Kidney (tissue), 14 donors: Measurements from ENCODE around the gene ACOX3. TPM values are rescaled to one million over a fixed set of nuclear protein-coding genes. Genes with fewer than 3 reads are reported as not detected.
A peak's percentile ranks its signal among the peaks of the same experiment; 100 is the strongest.

Experiments
- DNase-seq, 5 donors: peaks; one replicate each; pipeline ENCODE4 v3.0.0-alpha.2; 2013 to 2020
- FAIRE-seq: peaks from 2 replicates; lab custom pipeline; 2012; peaks lifted over from hg19 to GRCh38; lab: Jason Lieb, UNC
- H3K27ac ChIP-seq, 2 donors: one replicate each; pipeline ENCODE4 v1.7.0; 2013; ENCODE audit warnings: low read depth in 2 of 2, low read length in 2 of 2, inconsistent platforms in 1 of 2
- H3K27me3 ChIP-seq: one replicate; pipeline ENCODE4 v1.7.1; 2013; ENCODE audit warnings: low read length, inconsistent platforms; ENCODE audit not compliant: control insufficient read depth, insufficient read depth
- H3K36me3 ChIP-seq, 3 donors: one replicate each; pipeline versions ENCODE4 v1.7.0 to v1.7.1; 2013; ENCODE audit warnings: low read length in 3 of 3, control low read depth in 1 of 3, inconsistent platforms in 1 of 3; ENCODE audit not compliant: insufficient read depth in 3 of 3, control insufficient read depth in 2 of 3
- H3K4me1 ChIP-seq, 3 donors: one replicate each; pipeline versions ENCODE4 v1.7.0 to v1.7.1; 2013; ENCODE audit warnings: low read length in 3 of 3, inconsistent platforms in 1 of 3, low read depth in 1 of 3; ENCODE audit not compliant: control insufficient read depth in 2 of 3, insufficient read depth in 2 of 3
- H3K4me3 ChIP-seq, 3 donors: one replicate each; pipeline versions ENCODE4 v1.7.0 to v1.8.1; 2013; ENCODE audit warnings: low read length in 3 of 3, control low read depth in 1 of 3, inconsistent platforms in 1 of 3
- H3K9ac ChIP-seq, 3 donors: one replicate each; pipeline versions ENCODE4 v1.7.0 to v1.7.1; 2013; ENCODE audit warnings: low read length in 3 of 3, control low read depth in 1 of 3, inconsistent platforms in 1 of 3
- H3K9me3 ChIP-seq, 3 donors: one replicate each; pipeline versions ENCODE4 v1.7.0 to v1.7.1; 2013; ENCODE audit warnings: low read length in 3 of 3, control low read depth in 1 of 3, inconsistent platforms in 1 of 3; ENCODE audit not compliant: control insufficient read depth in 2 of 3, insufficient read depth in 1 of 3
- CTCF ChIP-seq: IDR thresholded peaks from 3 replicates; pipeline ENCODE4 v1.5.1; 2012; ENCODE audit warnings: mild to moderate bottlenecking, moderate library complexity, borderline replicate concordance; ENCODE audit not compliant: insufficient read depth; ENCODE audit errors: extremely low read depth
- intact Hi-C: fragments of 100-400 bp; cut with DNase I; formaldehyde crosslinking; loops from one replicate; pipeline ENCODE4 v1.11.1; 2022
- polyA plus RNA-seq: library from polyadenylated mRNA; stranded (reverse); fragments of 350-450 nt; fragmentation: Illumina TruSeq; extraction: RNeasy Lipid Tissue Mini Kit (QIAGEN cat#74804); gene quantifications from one replicate; pipeline ENCODE4 v1.2.3, GENCODE V29; 2014; ENCODE audit warnings: low read depth, low replicate concordance; ENCODE audit not compliant: insufficient read depth
- total RNA-seq: library from RNA; stranded (reverse); fragmentation: NEBNext Ultra II Directional; extraction: Animal tissue kit (Norgen Biotek cat#: 25700); gene quantifications from one replicate; pipeline ENCODE4 v1.2.1, GENCODE V29; 2021
- donor health status: control.
- donor health status: control.
- donor health status: control.
- donor health status: control.
- donor health status: control.
- donor health status: DM: yes; HTN: yes; CAD: no.
- donor health status: Normal renal cell carcinoma (clear cell type).

Gene ACOX3
- total and polyA plus RNA-seq, 2 donors from 2014 or later, result 10.1 to 21.7 TPM

- intact Hi-C loops, result no loop called here
Measured at GRCh38 chr4:8459867-8460445, 19.4 kb upstream of the ACOX3 start.

GRCh38 chr4:8457646-8458252 is 17.2 kb upstream of the ACOX3 start:
- Histone ChIP-seq H3K9me3 (no peaks in the 10 kb centered on the region), H3K9ac (no peak overlapping the region), H3K27me3 (no peaks in the 10 kb centered on the region), H3K36me3 (peaks cover 0 to 46% (median 27%) of the 10 kb centered on the region in 3 donors), H3K4me3 (no peak overlapping the region), H3K4me1 (peaks cover 0 to 15% (median 11%) of the 10 kb centered on the region in 3 donors), H3K27ac (no peak overlapping the region)
- DNase-seq (no peak), FAIRE-seq (no peak)
- no peak for TF ChIP-seq CTCF
- intact Hi-C loops, result no loop called here

More at GRCh38 chr4:8459867-8460445, 19.4 kb upstream of the ACOX3 start:
- no peak for FAIRE-seq
- peaks cover 0 to 15% (median 11%) of the 10 kb centered on the region in 3 donors for H3K4me1 ChIP-seq
- no peaks in the 10 kb centered on the region for H3K27me3 ChIP-seq
- no peak for DNase-seq
- peak overlapping the region in 1 of 2 donors; percentile 33 for H3K27ac ChIP-seq
- H3K9me3 ChIP-seq, result no peaks in the 10 kb centered on the region
- no peak for TF ChIP-seq CTCF
- no peak overlapping the region for H3K4me3 ChIP-seq
- H3K9ac ChIP-seq, result no peak overlapping the region
- H3K36me3 ChIP-seq, result peaks cover 0 to 33% (median 18%) of the 10 kb centered on the region in 3 donors

- no peaks in the 10 kb centered on the region for H3K27me3 ChIP-seq
- H3K4me1 ChIP-seq, result no peaks in the 10 kb centered on the region
- H3K27ac ChIP-seq, result no peak overlapping the region
- H3K36me3 ChIP-seq, result peaks cover 4 to 52% (median 29%) of the 10 kb centered on the region in 3 donors
- no peak overlapping the region for H3K9ac ChIP-seq
- H3K9me3 ChIP-seq, result no peaks in the 10 kb centered on the region
- TF ChIP-seq CTCF, result no peak
- no peak for DNase-seq
- intact Hi-C loops, result no loop called here
- no peak for FAIRE-seq
- H3K4me3 ChIP-seq, result no peak overlapping the region
Measured at GRCh38 chr4:8453957-8454356, 13.4 kb upstream of the ACOX3 start.
